SH-SY5Y (cell line): ENCODE data around the gene CORIN.

ENCODE experiments used
- GATA2 ChIP-seq: IDR thresholded peaks from 2 replicates; pipeline ENCODE4 v1.6.1; 2011; ENCODE audit warnings: mild to moderate bottlenecking, low read depth, low read length
- GATA3 ChIP-seq: IDR thresholded peaks from 2 replicates; pipeline ENCODE4 v1.6.1; 2011; ENCODE audit warnings: low read depth, mild to moderate bottlenecking, low read length, moderate library complexity

GRCh38 chr4:47798165-47798564 is 39.7 kb downstream of the CORIN start:
- TF ChIP-seq GATA3 (no peak), GATA2 (no peak)
